H9 (cell line): Measurements from ENCODE around the gene PTRH1. TPM values are rescaled to one million over a fixed set of nuclear protein-coding genes. Genes with fewer than 3 reads are reported as not detected.

Source experiments
- DNase-seq: peaks from one replicate; pipeline ENCODE4 v3.0.0-alpha.2; 2017
- H2AFZ ChIP-seq: one replicate; pipeline ENCODE4 v1.6.1; 2013; ENCODE audit warnings: mild to moderate bottlenecking, low read length, control low read depth, moderate library complexity
- H2AK5ac ChIP-seq: 2 replicates; pipeline ENCODE4 v1.6.1; 2013; ENCODE audit warnings: low read length, control low read depth, mixed read lengths; ENCODE audit not compliant: insufficient read length
- H2BK120ac ChIP-seq: one replicate; pipeline ENCODE4 v1.6.1; 2013; ENCODE audit warnings: low read depth, mild to moderate bottlenecking, low read length, control low read depth, inconsistent platforms; ENCODE audit not compliant: poor library complexity, severe bottlenecking
- H2BK12ac ChIP-seq: 2 replicates; pipeline ENCODE4 v1.6.1; 2013; ENCODE audit warnings: low read length, control low read depth, mixed read lengths, low read depth; ENCODE audit not compliant: insufficient read length
- H2BK15ac ChIP-seq: 2 replicates; pipeline ENCODE4 v1.6.1; 2013; ENCODE audit warnings: low read depth, low read length, control low read depth
- H2BK20ac ChIP-seq: one replicate; pipeline ENCODE4 v1.6.1; 2013; ENCODE audit warnings: low read depth, mild to moderate bottlenecking, low read length, control low read depth, inconsistent platforms; ENCODE audit not compliant: poor library complexity, severe bottlenecking
- H2BK5ac ChIP-seq: 2 replicates; pipeline ENCODE4 v1.6.1; 2013; ENCODE audit warnings: low read length, control low read depth, mixed read lengths; ENCODE audit not compliant: insufficient read length
- H3K14ac ChIP-seq: 2 replicates; pipeline ENCODE4 v1.6.1; 2013; ENCODE audit warnings: low read length, control low read depth; ENCODE audit not compliant: insufficient read depth
- H3K18ac ChIP-seq: 2 replicates; pipeline ENCODE4 v1.6.1; 2013; ENCODE audit warnings: low read depth, mild to moderate bottlenecking, mixed read lengths, low read length, control low read depth; ENCODE audit not compliant: insufficient read length
- H3K23ac ChIP-seq: 2 replicates; pipeline ENCODE4 v1.6.1; 2013; ENCODE audit warnings: low read length, control low read depth, mixed read lengths, low read depth; ENCODE audit not compliant: insufficient read length
- H3K23me2 ChIP-seq: 2 replicates; pipeline ENCODE4 v1.6.1; 2013; ENCODE audit warnings: low read depth, mild to moderate bottlenecking, mixed read lengths, low read length, control low read depth; ENCODE audit not compliant: insufficient read length, poor library complexity, severe bottlenecking
- H3K27ac ChIP-seq: 2 replicates; pipeline ENCODE4 v1.5.1; 2013; ENCODE audit warnings: low read length, control low read depth, mixed read lengths, low read depth; ENCODE audit not compliant: insufficient read length
- H3K27me3 ChIP-seq: 2 replicates; pipeline ENCODE4 v1.6.1; 2013; ENCODE audit warnings: low read length, control low read depth, inconsistent platforms; ENCODE audit not compliant: insufficient read depth
- H3K4ac ChIP-seq: 2 replicates; pipeline ENCODE4 v1.6.1; 2013; ENCODE audit warnings: low read depth, mild to moderate bottlenecking, control low read depth, inconsistent platforms, low read length, moderate library complexity
- H3K4me1 ChIP-seq: 2 replicates; pipeline ENCODE4 v1.6.1; 2013; ENCODE audit warnings: low read length, control low read depth, inconsistent platforms; ENCODE audit not compliant: insufficient read depth
- H3K4me2 ChIP-seq: 2 replicates; pipeline ENCODE4 v1.6.1; 2013; ENCODE audit warnings: low read length, control low read depth, mixed read lengths; ENCODE audit not compliant: insufficient read length, insufficient read depth
- H3K56ac ChIP-seq: 2 replicates; pipeline ENCODE4 v1.6.1; 2013; ENCODE audit warnings: low read depth, mild to moderate bottlenecking, mixed read lengths, low read length, control low read depth; ENCODE audit not compliant: insufficient read length
- H3K79me1 ChIP-seq: 2 replicates; pipeline ENCODE4 v1.6.1; 2013; ENCODE audit warnings: low read depth, mild to moderate bottlenecking, moderate library complexity, low read length, control low read depth, inconsistent platforms; ENCODE audit not compliant: insufficient read depth, poor library complexity, severe bottlenecking
- H3K79me2 ChIP-seq: 2 replicates; pipeline ENCODE4 v1.6.1; 2013; ENCODE audit warnings: low read length, control low read depth, inconsistent platforms; ENCODE audit not compliant: insufficient read depth
- H3K9ac ChIP-seq: 2 replicates; pipeline ENCODE4 v1.6.1; 2013; ENCODE audit warnings: low read length, control low read depth, mixed read lengths; ENCODE audit not compliant: insufficient read length; ENCODE audit errors: extremely low read depth
- H3K9me3 ChIP-seq: one replicate; pipeline ENCODE4 v1.6.1; 2013; ENCODE audit warnings: low read depth, low read length, inconsistent platforms; ENCODE audit not compliant: control insufficient read depth
- H3T11ph ChIP-seq: one replicate; pipeline ENCODE4 v1.6.1; 2013; ENCODE audit warnings: mild to moderate bottlenecking, low read length, control low read depth, inconsistent platforms
- H4K20me1 ChIP-seq: one replicate; pipeline ENCODE4 v1.6.1; 2013; ENCODE audit not compliant: control insufficient read depth, insufficient read length, insufficient read depth
- H4K5ac ChIP-seq: 2 replicates; pipeline ENCODE4 v1.6.1; 2013; ENCODE audit warnings: low read depth, mild to moderate bottlenecking, mixed read lengths, low read length, control low read depth; ENCODE audit not compliant: insufficient read length
- H4K8ac ChIP-seq: replicated peaks from 2 replicates; pipeline ENCODE4 v1.6.1; 2013; ENCODE audit warnings: low read length, control low read depth, mixed read lengths, low read depth; ENCODE audit not compliant: insufficient read length
- H4K91ac ChIP-seq: 2 replicates; pipeline ENCODE4 v1.6.1; 2013; ENCODE audit warnings: low read depth, mild to moderate bottlenecking, moderate library complexity, mixed read lengths, low read length, control low read depth; ENCODE audit not compliant: insufficient read length
- H3K27ac Mint-ChIP-seq, 3 experiments: 2 replicates in 2 of 3; 3 replicates in 1 of 3; pipeline ENCODE4 v1.8.0; 2020 to 2021; ENCODE audit warnings: mixed read lengths in 3 of 3, mild to moderate bottlenecking in 1 of 3, moderate library complexity in 1 of 3
- H3K27me3 Mint-ChIP-seq: 2 replicates; pipeline ENCODE4 v1.8.0; 2021; ENCODE audit warnings: low read depth, mild to moderate bottlenecking, moderate library complexity, mixed read lengths
- H3K36me3 Mint-ChIP-seq, 3 experiments: 2 replicates in 2 of 3; 3 replicates in 1 of 3; pipeline ENCODE4 v1.8.0; 2020 to 2021; ENCODE audit warnings: low read depth in 3 of 3, mixed read lengths in 3 of 3; ENCODE audit not compliant: insufficient read depth in 1 of 3
- H3K4me1 Mint-ChIP-seq, 2 experiments: 2 replicates each; pipeline ENCODE4 v1.8.0; 2020; ENCODE audit warnings: mixed read lengths in 2 of 2
- H3K4me3 Mint-ChIP-seq, 2 experiments: 2 replicates in 1 of 2; 3 replicates in 1 of 2; pipeline ENCODE4 v1.8.0; 2020 to 2021; ENCODE audit warnings: mild to moderate bottlenecking in 2 of 2, mixed read lengths in 2 of 2, moderate library complexity in 1 of 2
- H3K9me3 Mint-ChIP-seq, 2 experiments: 2 replicates in 1 of 2; 3 replicates in 1 of 2; pipeline ENCODE4 v1.8.0; 2020; ENCODE audit warnings: mild to moderate bottlenecking in 2 of 2, mixed read lengths in 2 of 2, moderate library complexity in 1 of 2
- WGBS: extraction: QIAGEN DNeasy Blood & Tissue Kit; methylation state at CpG from one replicate; pipeline ENCODE4 v1.1.7; 2013; ENCODE audit warnings: missing lambda C conversion rate, low lambda C conversion rate, mixed read lengths; ENCODE audit not compliant: insufficient read length; ENCODE audit errors: extremely low coverage; 5-methylcytosine and 5-hydroxymethylcytosine counted together
- total RNA-seq: library from RNA; stranded (reverse); gene quantifications from 2 replicates; pipeline ENCODE4 v1.2.1, GENCODE V29; 2021
- TF ChIP-seq, protein P1 (sequence below): fragments of 200-600 bp; sonication (generic); conservative IDR thresholded peaks from 3 replicates; pipeline ENCODE4 v1.8.0; 2021; ENCODE audit warnings: antibody characterized with exemption, mild to moderate bottlenecking

The PTRH1 gene
- total RNA-seq, 1 experiment from 2014 or later = 10.9 TPM

DNA sequence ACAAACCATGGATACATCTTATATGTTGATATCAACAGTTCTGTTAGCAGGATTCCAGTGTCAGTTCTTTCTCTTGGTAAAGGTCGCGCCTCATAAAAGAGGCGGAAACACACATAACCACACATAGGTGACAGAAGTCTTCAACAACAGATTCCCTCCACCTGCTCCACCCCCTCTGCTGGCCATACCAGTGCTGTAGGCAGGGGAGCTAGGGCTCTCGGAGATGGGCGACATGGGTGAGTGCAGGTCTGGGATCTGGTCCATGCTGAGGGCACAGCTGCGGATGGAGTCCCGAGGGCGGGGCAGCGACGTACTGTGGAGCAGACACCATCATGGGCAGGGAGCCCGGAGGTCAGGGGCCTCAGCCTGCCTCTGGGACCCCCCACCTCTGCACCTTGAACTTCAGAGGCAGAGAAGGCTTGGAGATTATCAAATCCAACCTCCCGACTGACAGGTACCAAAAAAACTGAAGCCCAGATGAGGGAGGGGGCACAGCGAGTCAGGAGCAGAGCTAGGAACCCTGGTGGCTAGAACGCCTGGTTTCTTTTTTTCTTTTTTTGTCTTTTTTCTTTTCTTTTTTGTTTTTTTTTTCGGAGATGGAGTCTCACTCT is 31.6 kb upstream of the PTRH1 start:
- H3K4me1 Mint-ChIP-seq = peaks cover 2 to 14% of the 10 kb centered on the region in 2 experiments; a peak in 3 of 4 replicates

More for the DNA sequence above, 31.6 kb upstream of the PTRH1 start:
- no peak overlapping the region for H3K4ac ChIP-seq
- no peak overlapping the region for H3K4me2 ChIP-seq
- Mint-ChIP-seq H3K4me3 (no peak overlapping the region), H3K27me3 (peaks cover 7% of the 10 kb centered on the region), H3K36me3 (peaks cover 0 to 12% (median 0%) of the 10 kb centered on the region in 3 experiments; a peak in 2 of 7 replicates), H3K9me3 (no peaks in the 10 kb centered on the region), H3K27ac (no peak overlapping the region)
- no peaks in the 10 kb centered on the region for H4K20me1 ChIP-seq
- H2BK15ac ChIP-seq = no peak overlapping the region
- H4K8ac ChIP-seq = no peak overlapping the region
- TF ChIP-seq, protein P1, sequence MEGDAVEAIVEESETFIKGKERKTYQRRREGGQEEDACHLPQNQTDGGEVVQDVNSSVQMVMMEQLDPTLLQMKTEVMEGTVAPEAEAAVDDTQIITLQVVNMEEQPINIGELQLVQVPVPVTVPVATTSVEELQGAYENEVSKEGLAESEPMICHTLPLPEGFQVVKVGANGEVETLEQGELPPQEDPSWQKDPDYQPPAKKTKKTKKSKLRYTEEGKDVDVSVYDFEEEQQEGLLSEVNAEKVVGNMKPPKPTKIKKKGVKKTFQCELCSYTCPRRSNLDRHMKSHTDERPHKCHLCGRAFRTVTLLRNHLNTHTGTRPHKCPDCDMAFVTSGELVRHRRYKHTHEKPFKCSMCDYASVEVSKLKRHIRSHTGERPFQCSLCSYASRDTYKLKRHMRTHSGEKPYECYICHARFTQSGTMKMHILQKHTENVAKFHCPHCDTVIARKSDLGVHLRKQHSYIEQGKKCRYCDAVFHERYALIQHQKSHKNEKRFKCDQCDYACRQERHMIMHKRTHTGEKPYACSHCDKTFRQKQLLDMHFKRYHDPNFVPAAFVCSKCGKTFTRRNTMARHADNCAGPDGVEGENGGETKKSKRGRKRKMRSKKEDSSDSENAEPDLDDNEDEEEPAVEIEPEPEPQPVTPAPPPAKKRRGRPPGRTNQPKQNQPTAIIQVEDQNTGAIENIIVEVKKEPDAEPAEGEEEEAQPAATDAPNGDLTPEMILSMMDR = no peak; the same call in 2 of the 3 replicates
- H3K9me3 ChIP-seq = no peaks in the 10 kb centered on the region
- H3K9ac ChIP-seq = no peak overlapping the region
- no peak overlapping the region for H3K56ac ChIP-seq
- H3K18ac ChIP-seq = no peak overlapping the region
- H3K4me1 ChIP-seq = no peaks in the 10 kb centered on the region
- no peak overlapping the region for H3K27ac ChIP-seq
- no peak overlapping the region for H3K23ac ChIP-seq
- H2AK5ac ChIP-seq = no peak overlapping the region
- no CpG with 5 or more reads among the region's 15 CpGs for WGBS
- no peak overlapping the region for H2BK12ac ChIP-seq
- H4K5ac ChIP-seq = no peak overlapping the region
- no peak overlapping the region for H2AFZ ChIP-seq
- no peak overlapping the region for H3T11ph ChIP-seq
- no peaks in the 10 kb centered on the region for H3K79me1 ChIP-seq
- no peaks in the 10 kb centered on the region for H3K79me2 ChIP-seq
- H2BK5ac ChIP-seq = no peak overlapping the region
- no peak overlapping the region for H4K91ac ChIP-seq
- H3K27me3 ChIP-seq = no peaks in the 10 kb centered on the region
- peaks cover 4% of the 10 kb centered on the region for H3K23me2 ChIP-seq
- H2BK20ac ChIP-seq = no peak overlapping the region
- no peak overlapping the region for H3K14ac ChIP-seq
- no peak for DNase-seq
- H2BK120ac ChIP-seq = no peak overlapping the region
